22Rv1 (cell line): ENCODE results near the gene C2orf15.
"Not testable (repeated sequence)": the region's sequence is repeated elsewhere in the genome, so short reads cannot be mapped to it uniquely, and the experiment has no call there.

Experiments used
- CTCF ChIP-seq: fragments of 450-650 bp; IDR thresholded peaks from 2 replicates; pipeline ENCODE4 v1.5.1; 2017; ENCODE audit warnings: mild to moderate bottlenecking
- ZFX ChIP-seq: fragments of 450-650 bp; IDR thresholded peaks from 2 replicates; pipeline ENCODE4 v1.6.1; 2017; ENCODE audit warnings: antibody characterized with exemption, borderline replicate concordance

- TF ChIP-seq CTCF, ZFX: not testable (repeated sequence)
These were observed 6.4 kb upstream of the C2orf15 start for GRCh38 chr2:99135044-99135556.
